Measurements from ENCODE around the gene TEX53.

The TEX53 gene

DNA sequence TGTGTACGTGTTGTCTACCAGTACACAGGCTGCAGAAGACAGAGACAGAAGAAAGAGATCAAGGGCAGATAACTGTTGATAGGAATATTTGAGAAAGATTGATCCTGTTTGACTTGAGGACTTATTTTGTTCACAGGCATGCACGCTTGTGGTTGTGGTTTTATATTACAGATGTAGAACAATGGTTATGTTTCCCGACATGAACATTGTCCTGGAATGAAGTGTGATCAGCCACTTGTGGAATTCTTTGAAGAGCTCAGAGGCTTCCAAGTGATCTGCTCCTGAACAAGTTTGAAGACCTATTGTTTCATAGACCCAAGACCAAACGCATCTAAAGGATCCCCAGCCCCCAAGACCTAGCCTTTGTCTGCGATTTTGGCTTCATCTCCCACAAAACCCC, 13.7 kb downstream of the TEX53 start:
- Histone ChIP-seq H3K27me3 (ENCODE audit: insufficient read depth, low read length) (no peaks in the 10 kb centered on the region), H3K4me3 (ENCODE audit: low read length) (no peak overlapping the region), H3K4me1 (ENCODE audit: insufficient read depth, low read length) (no peaks in the 10 kb centered on the region), H3K9me3 (ENCODE audit: low read length) (no peaks in the 10 kb centered on the region), H3K36me3 (ENCODE audit: insufficient read depth, low read length) (peaks cover 9% of the 10 kb centered on the region), H2AFZ (ENCODE audit: low read depth, low read length) (no peak overlapping the region)

- H3K36me3 ChIP-seq (ENCODE audit: insufficient read depth, low read length), result peaks cover 9% of the 10 kb centered on the region
- H2AFZ ChIP-seq (ENCODE audit: low read depth, low read length), result no peak overlapping the region
- no peak overlapping the region for H3K4me3 ChIP-seq (ENCODE audit: low read length)
- H3K4me1 ChIP-seq (ENCODE audit: insufficient read depth, low read length), result no peaks in the 10 kb centered on the region
- no peaks in the 10 kb centered on the region for H3K27me3 ChIP-seq (ENCODE audit: insufficient read depth, low read length)
- no peaks in the 10 kb centered on the region for H3K9me3 ChIP-seq (ENCODE audit: low read length)
These were observed 14.6 kb downstream of the TEX53 start for GRCh38 chr9:114643001-114643400.

GRCh38 chr9:114641967-114642366, 15.6 kb downstream of the TEX53 start:
- Histone ChIP-seq H3K27me3 (ENCODE audit: insufficient read depth, low read length) (no peaks in the 10 kb centered on the region), H3K4me1 (ENCODE audit: insufficient read depth, low read length) (no peaks in the 10 kb centered on the region), H3K4me3 (ENCODE audit: low read length) (no peak overlapping the region), H2AFZ (ENCODE audit: low read depth, low read length) (no peak overlapping the region), H3K36me3 (ENCODE audit: insufficient read depth, low read length) (peaks cover 9% of the 10 kb centered on the region), H3K9me3 (ENCODE audit: low read length) (no peaks in the 10 kb centered on the region)

DNA sequence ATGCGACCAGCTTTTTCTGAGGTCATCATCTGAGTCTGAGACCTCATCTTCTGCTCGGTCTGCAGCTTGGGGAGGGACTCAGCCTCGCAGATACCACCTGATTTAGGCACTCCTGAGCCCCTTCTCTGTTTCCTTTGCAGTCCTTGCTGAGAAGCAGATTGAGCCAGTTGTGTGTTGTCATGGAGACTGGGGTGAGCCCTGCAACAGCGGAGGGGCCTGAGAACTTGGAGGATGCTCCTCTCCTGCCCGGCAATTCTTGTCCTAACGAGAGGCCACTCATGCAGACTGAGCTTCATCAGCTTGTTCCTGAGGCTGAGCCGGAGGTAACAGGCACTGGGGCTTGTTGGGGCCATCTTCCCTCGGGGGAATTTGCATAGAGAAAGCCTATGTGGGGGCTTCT, 19.2 kb downstream of the TEX53 start:
- Histone ChIP-seq H3K4me3 (ENCODE audit: low read length) (no peak overlapping the region), H3K4me1 (ENCODE audit: insufficient read depth, low read length) (no peaks in the 10 kb centered on the region), H3K27me3 (ENCODE audit: insufficient read depth, low read length) (no peaks in the 10 kb centered on the region), H2AFZ (ENCODE audit: low read depth, low read length) (no peak overlapping the region), H3K9me3 (ENCODE audit: low read length) (no peaks in the 10 kb centered on the region), H3K36me3 (ENCODE audit: insufficient read depth, low read length) (peaks cover 6% of the 10 kb centered on the region)

DNA sequence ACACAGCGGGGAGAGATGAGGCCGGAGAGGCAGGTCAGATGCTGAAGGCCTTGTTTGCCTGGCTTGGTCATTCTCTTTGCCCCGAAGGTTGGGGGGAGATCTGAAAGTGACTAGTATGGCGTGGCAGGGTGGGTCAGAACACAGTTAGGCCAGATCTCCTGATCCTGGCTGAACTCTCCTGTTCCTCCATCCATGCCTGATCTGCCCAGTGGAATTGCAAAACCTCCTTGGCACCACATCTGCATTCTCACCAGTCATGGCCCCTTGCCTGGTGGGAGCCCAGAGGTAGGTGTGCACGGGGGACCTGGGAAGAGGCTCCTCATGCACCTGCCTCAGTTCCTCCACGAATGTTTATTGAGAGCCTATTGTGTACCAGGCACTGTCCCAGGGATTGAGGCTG, 23.2 kb downstream of the TEX53 start:
- no peaks in the 10 kb centered on the region for H3K27me3 ChIP-seq (ENCODE audit: insufficient read depth, low read length)
- no peaks in the 10 kb centered on the region for H3K9me3 ChIP-seq (ENCODE audit: low read length)
- no peak overlapping the region for H3K4me3 ChIP-seq (ENCODE audit: low read length)
- H3K36me3 ChIP-seq (ENCODE audit: insufficient read depth, low read length), result peaks cover 11% of the 10 kb centered on the region
- H3K4me1 ChIP-seq (ENCODE audit: insufficient read depth, low read length), result no peaks in the 10 kb centered on the region
- no peak overlapping the region for H2AFZ ChIP-seq (ENCODE audit: low read depth, low read length)

- no peaks in the 10 kb centered on the region for H3K4me1 ChIP-seq (ENCODE audit: insufficient read depth, low read length)
- H3K27me3 ChIP-seq (ENCODE audit: insufficient read depth, low read length), result no peaks in the 10 kb centered on the region
- no peaks in the 10 kb centered on the region for H3K9me3 ChIP-seq (ENCODE audit: low read length)
- no peak overlapping the region for H2AFZ ChIP-seq (ENCODE audit: low read depth, low read length)
- H3K36me3 ChIP-seq (ENCODE audit: insufficient read depth, low read length), result peaks cover 11% of the 10 kb centered on the region
- no peak overlapping the region for H3K4me3 ChIP-seq (ENCODE audit: low read length)
These were observed 24.0 kb downstream of the TEX53 start for GRCh38 chr9:114633438-114634089.

DNA sequence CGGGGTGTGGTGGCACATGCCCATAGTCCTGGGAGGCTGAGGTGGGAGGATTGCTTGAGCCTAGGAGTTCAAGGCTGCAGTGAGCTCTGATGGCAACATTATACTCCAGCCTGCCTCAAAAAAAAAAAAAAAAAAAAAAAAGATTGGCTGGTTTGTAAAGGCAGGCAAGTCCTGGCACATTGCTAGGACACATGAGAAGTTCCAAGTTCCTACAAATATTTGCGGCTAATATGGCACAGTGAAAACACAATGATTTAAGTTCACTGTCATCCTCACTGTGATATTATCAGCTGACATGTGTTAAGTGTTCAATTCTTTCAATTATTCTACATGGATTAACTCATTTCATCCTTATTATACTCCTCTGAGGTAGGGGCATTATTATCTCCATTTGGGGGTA, 26.4 kb downstream of the TEX53 start:
- Histone ChIP-seq H3K9me3 (ENCODE audit: low read length) (no peaks in the 10 kb centered on the region), H2AFZ (ENCODE audit: low read depth, low read length) (no peak overlapping the region), H3K4me3 (ENCODE audit: low read length) (no peak overlapping the region), H3K4me1 (ENCODE audit: insufficient read depth, low read length) (no peaks in the 10 kb centered on the region), H3K36me3 (ENCODE audit: insufficient read depth, low read length) (peaks cover 14% of the 10 kb centered on the region), H3K27me3 (ENCODE audit: insufficient read depth, low read length) (no peaks in the 10 kb centered on the region)

DNA sequence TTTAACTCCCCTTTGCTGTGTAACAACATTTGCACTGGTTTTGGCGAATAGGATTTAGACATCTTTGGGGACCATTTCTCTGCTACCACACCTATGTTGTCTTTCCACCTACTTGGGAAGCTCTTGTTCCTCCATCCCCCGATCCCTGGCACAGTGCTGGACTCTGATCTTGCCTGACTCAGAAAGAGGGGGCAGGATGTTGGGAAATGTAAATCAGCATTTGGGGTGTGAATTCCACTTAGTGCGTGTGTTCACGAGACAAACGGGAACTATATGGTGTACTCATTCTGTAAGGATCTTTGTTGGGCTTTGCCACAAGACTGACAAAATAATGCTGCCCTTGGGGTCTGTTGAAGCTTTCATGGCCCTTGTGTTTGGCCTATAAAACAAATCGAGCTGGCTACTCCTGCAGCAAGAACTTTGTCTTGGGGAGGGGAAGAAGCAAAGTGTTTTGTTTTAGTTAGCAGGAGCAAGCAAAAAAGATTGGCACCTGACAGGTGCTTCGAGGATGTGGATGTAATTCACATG, 28.0 kb downstream of the TEX53 start:
- H2AFZ ChIP-seq (ENCODE audit: low read depth, low read length), result no peak overlapping the region
- no peaks in the 10 kb centered on the region for H3K4me1 ChIP-seq (ENCODE audit: insufficient read depth, low read length)
- H3K4me3 ChIP-seq (ENCODE audit: low read length), result no peak overlapping the region
- H3K9me3 ChIP-seq (ENCODE audit: low read length), result no peaks in the 10 kb centered on the region
- no peaks in the 10 kb centered on the region for H3K27me3 ChIP-seq (ENCODE audit: insufficient read depth, low read length)
- peaks cover 14% of the 10 kb centered on the region for H3K36me3 ChIP-seq (ENCODE audit: insufficient read depth, low read length)

GRCh38 chr9:114627553-114627952, 30.1 kb downstream of the TEX53 start:
- Histone ChIP-seq H3K4me1 (ENCODE audit: insufficient read depth, low read length) (no peaks in the 10 kb centered on the region), H3K36me3 (ENCODE audit: insufficient read depth, low read length) (peaks cover 7% of the 10 kb centered on the region), H3K27me3 (ENCODE audit: insufficient read depth, low read length) (no peaks in the 10 kb centered on the region), H3K4me3 (ENCODE audit: low read length) (no peak overlapping the region), H3K9me3 (ENCODE audit: low read length) (no peaks in the 10 kb centered on the region), H2AFZ (ENCODE audit: low read depth, low read length) (no peak overlapping the region)

- peaks cover 2% of the 10 kb centered on the region for H3K9me3 ChIP-seq (ENCODE audit: low read length)
- H3K36me3 ChIP-seq (ENCODE audit: insufficient read depth, low read length), result peaks cover 7% of the 10 kb centered on the region
- no peak overlapping the region for H3K4me3 ChIP-seq (ENCODE audit: low read length)
- no peak overlapping the region for H2AFZ ChIP-seq (ENCODE audit: low read depth, low read length)
- H3K4me1 ChIP-seq (ENCODE audit: insufficient read depth, low read length), result no peaks in the 10 kb centered on the region
- no peaks in the 10 kb centered on the region for H3K27me3 ChIP-seq (ENCODE audit: insufficient read depth, low read length)
These were observed 31.1 kb downstream of the TEX53 start for GRCh38 chr9:114626415-114627020.

GRCh38 chr9:114624677-114625076, 32.9 kb downstream of the TEX53 start:
- H3K4me1 ChIP-seq (ENCODE audit: insufficient read depth, low read length), result no peaks in the 10 kb centered on the region
- no peak overlapping the region for H3K4me3 ChIP-seq (ENCODE audit: low read length)
- H2AFZ ChIP-seq (ENCODE audit: low read depth, low read length), result no peak overlapping the region
- no peaks in the 10 kb centered on the region for H3K27me3 ChIP-seq (ENCODE audit: insufficient read depth, low read length)
- H3K9me3 ChIP-seq (ENCODE audit: low read length), result peaks cover 2% of the 10 kb centered on the region
- H3K36me3 ChIP-seq (ENCODE audit: insufficient read depth, low read length), result peaks cover 3% of the 10 kb centered on the region

GRCh38 chr9:114621975-114622609, 35.5 kb downstream of the TEX53 start:
- Histone ChIP-seq H2AFZ (ENCODE audit: low read depth, low read length) (no peak overlapping the region), H3K4me3 (ENCODE audit: low read length) (no peak overlapping the region), H3K36me3 (ENCODE audit: insufficient read depth, low read length) (no peaks in the 10 kb centered on the region), H3K4me1 (ENCODE audit: insufficient read depth, low read length) (no peaks in the 10 kb centered on the region), H3K9me3 (ENCODE audit: low read length) (peaks cover 2% of the 10 kb centered on the region), H3K27me3 (ENCODE audit: insufficient read depth, low read length) (no peaks in the 10 kb centered on the region)

DNA sequence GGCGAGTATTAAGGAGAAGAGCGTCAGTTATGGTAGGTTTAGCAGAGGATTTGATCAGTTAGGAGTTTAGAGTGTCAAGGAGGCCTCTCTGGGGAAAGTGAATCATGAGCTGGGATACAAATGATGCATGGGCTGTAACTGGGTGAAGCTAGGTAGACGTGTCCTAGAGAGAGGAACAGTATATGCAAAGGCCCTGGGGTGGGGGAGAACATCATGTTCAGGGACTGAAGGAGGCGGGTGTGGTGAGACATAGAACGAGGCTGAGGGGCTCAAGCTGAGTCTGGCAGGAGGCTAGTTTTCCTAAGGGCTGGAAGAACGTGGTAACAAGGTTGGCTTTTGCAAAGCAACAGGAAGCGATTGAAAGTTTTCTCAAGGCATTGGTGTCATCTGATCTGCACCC, 36.0 kb downstream of the TEX53 start:
- H3K9me3 ChIP-seq (ENCODE audit: low read length), result peaks cover 2% of the 10 kb centered on the region

More for the DNA sequence above, 36.0 kb downstream of the TEX53 start:
- Histone ChIP-seq H2AFZ (ENCODE audit: low read depth, low read length) (no peak overlapping the region), H3K27me3 (ENCODE audit: insufficient read depth, low read length) (no peaks in the 10 kb centered on the region), H3K4me1 (ENCODE audit: insufficient read depth, low read length) (no peaks in the 10 kb centered on the region), H3K36me3 (ENCODE audit: insufficient read depth, low read length) (no peaks in the 10 kb centered on the region), H3K4me3 (ENCODE audit: low read length) (no peak overlapping the region)
